ENCODE results near the gene RHBDL1.

- TF ChIP-seq CTCF (optimal IDR thresholded peaks at IDR 0.05 in 1 of 3, IDR thresholded peaks at IDR 0.05 in 1 of 3, conservative IDR thresholded peaks at IDR 0.05 in 1 of 3; ENCODE audit: extremely low read depth in 1 of 3, insufficient read depth in 2 of 3, low read length in 3 of 3): no peak
- TF ChIP-seq EZH2 (IDR thresholded peaks at IDR 0.05; ENCODE audit: low read length): no peak
These were observed 22.8 kb upstream of the RHBDL1 start for GRCh38 chr16:652454-653305.
